IMR-90 (cell line): ENCODE measurements around the gene GOLGA3. TPM values are rescaled to one million over a fixed set of nuclear protein-coding genes. Genes with fewer than 3 reads are reported as not detected.

Experiments used
- ATAC-seq: fragments of 200-7000 bp; cut with Tn5 transposase; 2 replicates; pipeline ENCODE4 v1.9.1; 2020; ENCODE audit warnings: low read depth, mild to moderate bottlenecking, moderate library complexity
- BruUV-seq: library from RNA; stranded (reverse); fragments of 400-500 nt; replicated peaks from 2 replicates; lab custom pipeline; 2021; lab: Mats Ljungman, UMichigan
- CTCF ChIA-PET: fragments of 300-600 bp; formaldehyde crosslinking; extraction: SDS; loops from one replicate; lab custom pipeline; 2021; ENCODE audit warnings: antibody characterized with exemption; lab: Yijun Ruan, JAX
- POLR2A ChIA-PET: fragments of 300-600 bp; sonication (Branson Sonifier 250); formaldehyde crosslinking; loops from one replicate; lab custom pipeline; 2022; ENCODE audit warnings: antibody characterized with exemption; ENCODE audit not compliant: unreplicated experiment; lab: Charles Lee
- DNase-seq: peaks from one replicate; pipeline ENCODE4 v3.0.0; 2013
- H2AFZ ChIP-seq: replicated peaks from 2 replicates; pipeline ENCODE3; 2013; ENCODE audit warnings: low read length, mild to moderate bottlenecking; ENCODE audit not compliant: poor library complexity
- H2AK5ac ChIP-seq: 2 replicates; pipeline ENCODE4 v1.6.1; 2013; ENCODE audit warnings: low read depth, low read length, inconsistent platforms
- H2AK9ac ChIP-seq: replicated peaks from 2 replicates; pipeline ENCODE3; 2013; ENCODE audit warnings: mild to moderate bottlenecking, low read depth, low read length, moderate library complexity; ENCODE audit not compliant: poor library complexity
- H2BK120ac ChIP-seq: 2 replicates; pipeline ENCODE4 v1.6.1; 2013; ENCODE audit warnings: low read depth, low read length, inconsistent platforms
- H2BK15ac ChIP-seq: 3 replicates; pipeline ENCODE4 v1.6.1; 2013; ENCODE audit warnings: low read depth, low read length, inconsistent platforms
- H2BK20ac ChIP-seq: 2 replicates; pipeline ENCODE4 v1.6.1; 2013; ENCODE audit warnings: low read depth, mild to moderate bottlenecking, inconsistent platforms, low read length, moderate library complexity
- H2BK5ac ChIP-seq: 2 replicates; pipeline ENCODE4 v1.6.1; 2013; ENCODE audit warnings: mild to moderate bottlenecking, low read depth, low read length, inconsistent platforms; ENCODE audit not compliant: poor library complexity, severe bottlenecking
- H3K14ac ChIP-seq: replicated peaks from 2 replicates; pipeline ENCODE4 v1.6.1; 2013; ENCODE audit warnings: low read depth, low read length, inconsistent platforms
- H3K18ac ChIP-seq: 2 replicates; pipeline ENCODE4 v1.6.1; 2013; ENCODE audit warnings: low read depth, low read length, control low read depth
- H3K23ac ChIP-seq: 2 replicates; pipeline ENCODE4 v1.6.1; 2013; ENCODE audit warnings: low read depth, low read length, inconsistent platforms
- H3K27ac ChIP-seq: 2 replicates; pipeline ENCODE4 v1.5.1; 2013; ENCODE audit warnings: mild to moderate bottlenecking, control low read depth, low read length; ENCODE audit not compliant: insufficient read depth
- H3K27me3 ChIP-seq: 2 replicates; pipeline ENCODE4 v1.6.1; 2013; ENCODE audit warnings: low read length; ENCODE audit not compliant: control insufficient read depth, insufficient read depth
- H3K36me3 ChIP-seq: 2 replicates; pipeline ENCODE4 v1.6.1; 2013; ENCODE audit warnings: low read length, mixed read lengths; ENCODE audit not compliant: control insufficient read depth, insufficient read depth
- H3K4ac ChIP-seq: 2 replicates; pipeline ENCODE4 v1.6.1; 2013; ENCODE audit warnings: low read depth, low read length, inconsistent platforms
- H3K4me1 ChIP-seq: 2 replicates; pipeline ENCODE4 v1.6.1; 2013; ENCODE audit warnings: low read length, mixed read lengths; ENCODE audit not compliant: control insufficient read depth, insufficient read depth
- H3K4me2 ChIP-seq: 2 replicates; pipeline ENCODE4 v1.6.1; 2013; ENCODE audit warnings: low read depth, mild to moderate bottlenecking, control low read depth, low read length, moderate library complexity
- H3K4me3 ChIP-seq: 2 replicates; pipeline ENCODE4 v1.5.1; 2013; ENCODE audit warnings: low read depth, mild to moderate bottlenecking, control low read depth, low read length, moderate library complexity; ENCODE audit not compliant: insufficient read depth
- H3K56ac ChIP-seq: 2 replicates; pipeline ENCODE4 v1.6.1; 2013; ENCODE audit warnings: low read length, inconsistent platforms; ENCODE audit not compliant: insufficient read depth; ENCODE audit errors: extremely low read depth
- H3K79me1 ChIP-seq, 2 experiments: 2 replicates each; pipeline ENCODE4 v1.6.1; 2013; ENCODE audit warnings: low read length in 2 of 2, inconsistent platforms in 1 of 2, low read depth in 1 of 2
- H3K9ac ChIP-seq: 2 replicates; pipeline ENCODE4 v1.6.1; 2013; ENCODE audit warnings: low read depth, low read length, control low read depth
- H3K9me1 ChIP-seq: 2 replicates; pipeline ENCODE4 v1.6.1; 2013; ENCODE audit warnings: low read length, inconsistent platforms; ENCODE audit not compliant: insufficient read depth
- H3K9me3 ChIP-seq: 2 replicates; pipeline ENCODE4 v1.6.1; 2013; ENCODE audit warnings: low read length; ENCODE audit not compliant: control insufficient read depth, insufficient read depth
- H4K20me1 ChIP-seq: 2 replicates; pipeline ENCODE4 v1.6.1; 2013; ENCODE audit warnings: low read length, inconsistent platforms; ENCODE audit not compliant: insufficient read depth
- H4K5ac ChIP-seq: 2 replicates; pipeline ENCODE4 v1.6.1; 2013; ENCODE audit warnings: mild to moderate bottlenecking, low read depth, low read length, control low read depth
- H4K8ac ChIP-seq, 2 experiments: 2 replicates each; pipeline ENCODE4 v1.6.1; 2013; ENCODE audit warnings: low read depth in 2 of 2, low read length in 2 of 2, control low read depth in 1 of 2, inconsistent platforms in 1 of 2
- H4K91ac ChIP-seq: 2 replicates; pipeline ENCODE4 v1.6.1; 2013; ENCODE audit warnings: low read depth, low read length, inconsistent platforms; ENCODE audit not compliant: insufficient read depth
- BHLHE40 ChIP-seq: fragments of 150-350 bp; IDR thresholded peaks from 2 replicates; pipeline ENCODE4 v1.6.1; 2016; ENCODE audit warnings: mild to moderate bottlenecking, low read depth, low read length
- CEBPB ChIP-seq: IDR thresholded peaks from 2 replicates; pipeline ENCODE4 v1.6.1; 2012; ENCODE audit warnings: low read depth, low read length, improper control_type of control experiment
- CHD1 ChIP-seq: IDR thresholded peaks from 2 replicates; pipeline ENCODE4 v1.6.1; 2012; ENCODE audit warnings: low read depth, low read length, improper control_type of control experiment
- FOS ChIP-seq: fragments of 150-350 bp; IDR thresholded peaks from 2 replicates; pipeline ENCODE4 v1.6.1; 2016; ENCODE audit warnings: low read depth, low read length
- MAFK ChIP-seq: IDR thresholded peaks from 2 replicates; pipeline ENCODE4 v1.6.1; 2012; ENCODE audit warnings: low read depth, low read length, improper control_type of control experiment
- MAZ ChIP-seq: IDR thresholded peaks from 2 replicates; pipeline ENCODE4 v1.6.1; 2012; ENCODE audit warnings: low read depth, mild to moderate bottlenecking, low read length, improper control_type of control experiment, moderate library complexity, borderline replicate concordance
- MXI1 ChIP-seq: IDR thresholded peaks from 2 replicates; pipeline ENCODE4 v1.6.1; 2012; ENCODE audit warnings: low read depth, mild to moderate bottlenecking, low read length, moderate library complexity, borderline replicate concordance
- NFE2L2 ChIP-seq: fragments of 150-350 bp; IDR thresholded peaks from 2 replicates; pipeline ENCODE4 v1.6.1; 2016; ENCODE audit warnings: low read depth, mild to moderate bottlenecking, low read length
- POLR2A ChIP-seq: IDR thresholded peaks from 2 replicates; pipeline ENCODE4 v1.6.1; 2012; ENCODE audit warnings: mild to moderate bottlenecking, low read depth, low read length
- RAD21 ChIP-seq: IDR thresholded peaks from 2 replicates; pipeline ENCODE4 v1.6.1; 2012; ENCODE audit warnings: low read length, improper control_type of control experiment
- RCOR1 ChIP-seq: IDR thresholded peaks from 2 replicates; pipeline ENCODE4 v1.6.1; 2012; ENCODE audit warnings: mild to moderate bottlenecking, low read length, improper control_type of control experiment; ENCODE audit not compliant: insufficient replicate concordance
- RFX5 ChIP-seq: IDR thresholded peaks from 2 replicates; pipeline ENCODE4 v1.8.0; 2012; ENCODE audit warnings: low read depth, mild to moderate bottlenecking, low read length, moderate library complexity
- SMC3 ChIP-seq: fragments of 150-350 bp; IDR thresholded peaks from 2 replicates; pipeline ENCODE4 v1.6.1; 2016; ENCODE audit warnings: low read depth, mild to moderate bottlenecking, antibody characterized with exemption, low read length, moderate library complexity
- WGBS, 2 experiments: methylation state at CpG; one replicate each; pipeline versions ENCODE4 v1.1.5 to v1.1.7; 2013; ENCODE audit warnings: missing lambda C conversion rate in 2 of 2; ENCODE audit not compliant: insufficient read length in 1 of 2; ENCODE audit errors: extremely low coverage in 2 of 2; 5-methylcytosine and 5-hydroxymethylcytosine counted together
- dilution Hi-C: fragments of 300-500 bp; cut with HindIII; formaldehyde crosslinking; loops from one replicate; pipeline ENCODE4 v1.14.3; 2018; ENCODE audit warnings: low sequenced_read_pairs; ENCODE audit not compliant: unreplicated experiment
- in situ Hi-C: fragments of 300-500 bp; cut with MboI; formaldehyde crosslinking; loops from 3 replicates; pipeline ENCODE4 v1.14.3; 2019; ENCODE audit warnings: low sequenced_read_pairs, inconsistent platforms, mixed read lengths
- intact Hi-C: fragments of 100-400 bp; cut with micrococcal nuclease; formaldehyde crosslinking; loops from 2 replicates; pipeline ENCODE4 v1.10.0; 2022
- polyA plus RNA-seq, 3 experiments: library from polyadenylated mRNA; depleted of rRNA; stranded (reverse); fragments of >200 nt; gene quantifications; 2 replicates each; pipeline ENCODE4 v1.2.3, GENCODE V29; 2012; ENCODE audit warnings: low replicate concordance in 1 of 3
- total RNA-seq: library from RNA; depleted of rRNA; stranded (reverse); fragments of >200 nt; gene quantifications from 2 replicates; pipeline ENCODE4 v1.2.3, GENCODE V29; 2012
- TF ChIP-seq, protein P1 (sequence below): fragments of 150-350 bp; IDR thresholded peaks from 2 replicates; pipeline ENCODE4 v1.6.1; 2016; ENCODE audit warnings: low read depth, mild to moderate bottlenecking, low read length, moderate library complexity, borderline replicate concordance
- TF ChIP-seq, protein P2 (sequence below): fragments of 150-350 bp; IDR thresholded peaks from 2 replicates; pipeline ENCODE4 v1.6.1; 2017; ENCODE audit warnings: mild to moderate bottlenecking, antibody characterized with exemption, low read length, low read depth
- TF ChIP-seq, protein P3 (sequence below): conservative IDR thresholded peaks from 2 replicates; pipeline ENCODE4 v1.5.1; 2012; ENCODE audit warnings: mild to moderate bottlenecking, low read depth, low read length, improper control_type of control experiment

Gene GOLGA3
- total and polyA plus RNA-seq, 2 of the 4 experiments (the other 2 are of a cell fraction), result 39.6 to 99.8 TPM

DNA sequence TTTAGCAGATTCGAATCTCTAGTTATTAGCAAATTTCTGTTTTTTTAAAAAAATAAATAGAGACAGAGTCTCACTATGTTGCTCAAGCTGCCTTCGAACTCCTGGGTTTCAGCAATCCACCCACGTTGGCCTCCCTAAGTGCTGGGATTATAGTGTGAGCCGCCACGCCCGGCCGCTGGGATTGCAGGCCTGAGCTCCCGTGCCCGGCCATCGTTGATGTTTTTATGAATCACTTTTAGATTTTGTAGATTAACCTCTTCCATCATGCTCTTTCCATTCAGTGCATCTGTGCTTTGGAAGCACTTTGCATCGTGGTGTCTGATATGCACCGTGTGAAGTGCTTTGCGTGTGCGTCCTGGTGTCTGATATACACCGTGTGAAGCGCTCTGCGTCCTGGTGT lies 97.1 kb downstream of the GOLGA3 start:
- no peaks in the 10 kb centered on the region for H3K27me3 ChIP-seq
- dilution Hi-C loops, result no loop called here
- intact Hi-C loops, result no loop called here
- H2BK15ac ChIP-seq, result no peak overlapping the region
- no peak for TF ChIP-seq CHD1
- TF ChIP-seq, protein P1, sequence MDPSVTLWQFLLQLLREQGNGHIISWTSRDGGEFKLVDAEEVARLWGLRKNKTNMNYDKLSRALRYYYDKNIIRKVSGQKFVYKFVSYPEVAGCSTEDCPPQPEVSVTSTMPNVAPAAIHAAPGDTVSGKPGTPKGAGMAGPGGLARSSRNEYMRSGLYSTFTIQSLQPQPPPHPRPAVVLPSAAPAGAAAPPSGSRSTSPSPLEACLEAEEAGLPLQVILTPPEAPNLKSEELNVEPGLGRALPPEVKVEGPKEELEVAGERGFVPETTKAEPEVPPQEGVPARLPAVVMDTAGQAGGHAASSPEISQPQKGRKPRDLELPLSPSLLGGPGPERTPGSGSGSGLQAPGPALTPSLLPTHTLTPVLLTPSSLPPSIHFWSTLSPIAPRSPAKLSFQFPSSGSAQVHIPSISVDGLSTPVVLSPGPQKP, result no peak
- no peak for TF ChIP-seq BHLHE40
- TF ChIP-seq, protein P2, sequence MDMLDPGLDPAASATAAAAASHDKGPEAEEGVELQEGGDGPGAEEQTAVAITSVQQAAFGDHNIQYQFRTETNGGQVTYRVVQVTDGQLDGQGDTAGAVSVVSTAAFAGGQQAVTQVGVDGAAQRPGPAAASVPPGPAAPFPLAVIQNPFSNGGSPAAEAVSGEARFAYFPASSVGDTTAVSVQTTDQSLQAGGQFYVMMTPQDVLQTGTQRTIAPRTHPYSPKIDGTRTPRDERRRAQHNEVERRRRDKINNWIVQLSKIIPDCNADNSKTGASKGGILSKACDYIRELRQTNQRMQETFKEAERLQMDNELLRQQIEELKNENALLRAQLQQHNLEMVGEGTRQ, result no peak
- TF ChIP-seq MAZ, result no peak
- no peak for TF ChIP-seq POLR2A
- no peak for TF ChIP-seq FOS
- no peak for TF ChIP-seq RCOR1
- no peak for TF ChIP-seq RAD21
- TF ChIP-seq, protein P3, sequence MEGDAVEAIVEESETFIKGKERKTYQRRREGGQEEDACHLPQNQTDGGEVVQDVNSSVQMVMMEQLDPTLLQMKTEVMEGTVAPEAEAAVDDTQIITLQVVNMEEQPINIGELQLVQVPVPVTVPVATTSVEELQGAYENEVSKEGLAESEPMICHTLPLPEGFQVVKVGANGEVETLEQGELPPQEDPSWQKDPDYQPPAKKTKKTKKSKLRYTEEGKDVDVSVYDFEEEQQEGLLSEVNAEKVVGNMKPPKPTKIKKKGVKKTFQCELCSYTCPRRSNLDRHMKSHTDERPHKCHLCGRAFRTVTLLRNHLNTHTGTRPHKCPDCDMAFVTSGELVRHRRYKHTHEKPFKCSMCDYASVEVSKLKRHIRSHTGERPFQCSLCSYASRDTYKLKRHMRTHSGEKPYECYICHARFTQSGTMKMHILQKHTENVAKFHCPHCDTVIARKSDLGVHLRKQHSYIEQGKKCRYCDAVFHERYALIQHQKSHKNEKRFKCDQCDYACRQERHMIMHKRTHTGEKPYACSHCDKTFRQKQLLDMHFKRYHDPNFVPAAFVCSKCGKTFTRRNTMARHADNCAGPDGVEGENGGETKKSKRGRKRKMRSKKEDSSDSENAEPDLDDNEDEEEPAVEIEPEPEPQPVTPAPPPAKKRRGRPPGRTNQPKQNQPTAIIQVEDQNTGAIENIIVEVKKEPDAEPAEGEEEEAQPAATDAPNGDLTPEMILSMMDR, result no peak
- no peak for TF ChIP-seq CEBPB
- no peak for TF ChIP-seq MAFK
- no peak for TF ChIP-seq NFE2L2
- TF ChIP-seq RFX5, result no peak
- no peak for TF ChIP-seq MXI1
- no peak for TF ChIP-seq SMC3
- ChIA-PET CTCF (no interaction called here), POLR2A (no interaction called here)
- H3K18ac ChIP-seq, result no peak overlapping the region
- H4K5ac ChIP-seq, result no peak overlapping the region
- H3K9ac ChIP-seq, result no peak overlapping the region
- H2AFZ ChIP-seq, result no peak overlapping the region
- no peak overlapping the region for H2AK5ac ChIP-seq
- no peak overlapping the region for H2BK20ac ChIP-seq
- no peak overlapping the region for H4K8ac ChIP-seq
- H2BK5ac ChIP-seq, result no peak overlapping the region
- H3K79me1 ChIP-seq, result peaks cover 14 to 26% of the 10 kb centered on the region in 2 experiments
- H3K4ac ChIP-seq, result no peak overlapping the region
- no peaks in the 10 kb centered on the region for H3K9me1 ChIP-seq
- BruUV-seq, result no TSS peak
- 90% methylated on average over 7 of the region's 17 CpGs; no CpG with 5 or more reads in 1 of the 2 experiments for WGBS, 2 experiments
- no peak overlapping the region for H2BK120ac ChIP-seq
- H3K14ac ChIP-seq, result no peak overlapping the region
- H3K4me3 ChIP-seq, result no peak overlapping the region
- H3K4me2 ChIP-seq, result no peak overlapping the region
- H3K9me3 ChIP-seq, result no peaks in the 10 kb centered on the region
- H4K20me1 ChIP-seq, result peaks cover 18% of the 10 kb centered on the region
- H3K56ac ChIP-seq, result no peak overlapping the region
- H2AK9ac ChIP-seq, result no peak overlapping the region
- H4K91ac ChIP-seq, result no peak overlapping the region
- no peak overlapping the region for H3K27ac ChIP-seq
- H3K4me1 ChIP-seq, result no peaks in the 10 kb centered on the region
- in situ Hi-C loops, result no loop called here
- no peak overlapping the region for H3K23ac ChIP-seq
- peaks cover 78% of the 10 kb centered on the region for H3K36me3 ChIP-seq
- DNase-seq, result no peak
- ATAC-seq, result no peak
